OCI-LY7 (cell line): ENCODE measurements around the gene ZMYM1.

Experiments
- EZH2phosphoT487 ChIP-seq: fragments of 200-600 bp; sonication (generic); IDR thresholded peaks from 2 replicates; pipeline ENCODE4 v1.6.1; 2018; ENCODE audit warnings: low read depth, borderline replicate concordance, mild to moderate bottlenecking, mixed run types, antibody characterized with exemption, low read length, moderate library complexity, mixed read lengths
- TF ChIP-seq, protein P1 (sequence below): fragments of 200-600 bp; sonication (generic); conservative IDR thresholded peaks from 2 replicates; pipeline ENCODE4 v1.5.1; 2014; ENCODE audit warnings: mild to moderate bottlenecking, antibody characterized with exemption, low read length, moderate library complexity, mixed read lengths

DNA sequence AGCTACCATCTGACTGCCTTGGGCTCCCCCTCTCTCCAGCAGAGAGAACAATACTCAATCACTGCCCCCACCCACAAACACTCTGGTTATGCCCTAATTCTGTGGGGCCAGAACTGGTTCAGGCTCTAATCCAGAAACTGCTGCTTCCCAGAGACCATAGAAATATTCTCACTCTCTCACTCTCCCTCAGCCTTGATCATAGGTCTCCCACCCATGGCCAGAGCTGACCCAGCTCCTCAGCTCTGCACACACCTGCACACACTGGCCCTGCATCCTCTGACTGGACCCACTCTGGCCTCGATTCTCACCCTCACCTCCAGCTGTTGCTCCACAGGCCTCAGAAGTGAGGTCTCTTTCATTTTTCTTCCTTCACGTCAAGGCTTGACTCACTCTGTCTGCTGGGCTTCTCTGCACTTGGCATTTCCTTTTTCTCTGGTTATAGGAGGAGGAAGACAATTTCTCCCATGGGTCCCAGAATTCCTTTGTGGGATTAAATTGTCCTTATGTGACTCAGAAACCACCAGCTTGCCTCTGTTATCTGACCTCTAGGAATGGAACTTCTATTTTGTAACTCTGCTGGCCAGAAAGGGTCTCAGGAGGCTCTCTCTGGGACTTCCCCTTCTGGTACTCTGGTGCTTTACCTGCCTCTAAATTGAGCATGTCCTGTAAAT lies 31.9 kb upstream of the ZMYM1 start:
- TF ChIP-seq, protein P1, sequence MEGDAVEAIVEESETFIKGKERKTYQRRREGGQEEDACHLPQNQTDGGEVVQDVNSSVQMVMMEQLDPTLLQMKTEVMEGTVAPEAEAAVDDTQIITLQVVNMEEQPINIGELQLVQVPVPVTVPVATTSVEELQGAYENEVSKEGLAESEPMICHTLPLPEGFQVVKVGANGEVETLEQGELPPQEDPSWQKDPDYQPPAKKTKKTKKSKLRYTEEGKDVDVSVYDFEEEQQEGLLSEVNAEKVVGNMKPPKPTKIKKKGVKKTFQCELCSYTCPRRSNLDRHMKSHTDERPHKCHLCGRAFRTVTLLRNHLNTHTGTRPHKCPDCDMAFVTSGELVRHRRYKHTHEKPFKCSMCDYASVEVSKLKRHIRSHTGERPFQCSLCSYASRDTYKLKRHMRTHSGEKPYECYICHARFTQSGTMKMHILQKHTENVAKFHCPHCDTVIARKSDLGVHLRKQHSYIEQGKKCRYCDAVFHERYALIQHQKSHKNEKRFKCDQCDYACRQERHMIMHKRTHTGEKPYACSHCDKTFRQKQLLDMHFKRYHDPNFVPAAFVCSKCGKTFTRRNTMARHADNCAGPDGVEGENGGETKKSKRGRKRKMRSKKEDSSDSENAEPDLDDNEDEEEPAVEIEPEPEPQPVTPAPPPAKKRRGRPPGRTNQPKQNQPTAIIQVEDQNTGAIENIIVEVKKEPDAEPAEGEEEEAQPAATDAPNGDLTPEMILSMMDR = no peak
- TF ChIP-seq EZH2phosphoT487 = no peak
